SK-N-MC (cell line): ENCODE results near the gene CD300LG.

Experiments
- EZH2 ChIP-seq: fragments of 200-600 bp; sonication (generic); IDR thresholded peaks from one replicate; pipeline ENCODE4 v1.6.1; 2017; ENCODE audit warnings: antibody characterized with exemption
- FOXP2 ChIP-seq: optimal IDR thresholded peaks from 2 replicates; pipeline ENCODE3; 2011; ENCODE audit warnings: mild to moderate bottlenecking, moderate library complexity; ENCODE audit not compliant: insufficient read depth; ENCODE audit errors: extremely low read length, control extremely low read depth
- POLR2AphosphoS5 ChIP-seq: IDR thresholded peaks from 2 replicates; pipeline ENCODE4 v1.6.1; 2012; ENCODE audit warnings: mild to moderate bottlenecking, low read depth, low read length, borderline replicate concordance

- TF ChIP-seq EZH2, result no peak
- no peak for TF ChIP-seq POLR2AphosphoS5
- no peak for TF ChIP-seq FOXP2
Observed at GRCh38 chr17:43841282-43841681, 5.7 kb upstream of the CD300LG start.
